Myocyte (in vitro differentiated cells): Measurements from ENCODE around the gene KHDC1L. TPM values are rescaled to one million over a fixed set of nuclear protein-coding genes. Genes with fewer than 3 reads are reported as not detected.
"Not testable (repeated sequence)": the region's sequence is repeated elsewhere in the genome, so short reads cannot be mapped to it uniquely, and the experiment has no call there.

Experiments
- DNase-seq: peaks from one replicate; pipeline ENCODE4 v3.0.0-alpha.2; 2012; ENCODE audit warnings: low read depth
- polyA plus RNA-seq: library from polyadenylated mRNA; unstranded; fragments of >200 nt; gene quantifications from one replicate; pipeline ENCODE4 v1.2.1, GENCODE V29; 2012; ENCODE audit warnings: missing spikeins
- total RNA-seq: library from RNA; depleted of rRNA; stranded (reverse); fragments of >200 nt; gene quantifications from 2 replicates; pipeline ENCODE4 v1.2.3, GENCODE V29; 2014

Gene KHDC1L
- total RNA-seq, result not detected in 2 replicates
- polyA plus RNA-seq, result 0.26 TPM

GRCh38 chr6:73225396-73225795, at the start of gene KHDC1L:
Gene KHDC1L, minus strand, starts transcription at chr6:73225496. Its CDS starts 88 bp downstream, at chr6:73225408.
- no peak for DNase-seq

- not testable (repeated sequence) for DNase-seq
Observed at GRCh38 chr6:73269296-73269695, 44.0 kb upstream of the KHDC1L start.

- not testable (repeated sequence) for DNase-seq
Observed at GRCh38 chr6:73268896-73269295, 43.6 kb upstream of the KHDC1L start.

GRCh38 chr6:73264446-73264845, 39.1 kb upstream of the KHDC1L start:
- no peak for DNase-seq

- no peak for DNase-seq
Observed at GRCh38 chr6:73263570-73263909, 38.2 kb upstream of the KHDC1L start.

- DNase-seq, result peak; percentile 55
Observed at GRCh38 chr6:73262671-73263569, 37.6 kb upstream of the KHDC1L start, which contains the start of gene KHDC1. Gene KHDC1, minus strand, starts transcription at chr6:73263196. Its CDS starts 20,679 bp downstream, at chr6:73242517.

- DNase-seq, result no peak
Observed at GRCh38 chr6:73258721-73259120, 33.4 kb upstream of the KHDC1L start.

- not testable (repeated sequence) for DNase-seq
Observed at GRCh38 chr6:73254323-73254722, 29.0 kb upstream of the KHDC1L start.

GRCh38 chr6:73252703-73253102, 27.4 kb upstream of the KHDC1L start:
- no peak for DNase-seq

GRCh38 chr6:73250016-73250415, 24.7 kb upstream of the KHDC1L start:
- DNase-seq, result no peak

- DNase-seq, result no peak
Observed at GRCh38 chr6:73248192-73248903, 23.1 kb upstream of the KHDC1L start.

GRCh38 chr6:73242001-73242400, 16.7 kb upstream of the KHDC1L start:
- no peak for DNase-seq

- no peak for DNase-seq
Observed at GRCh38 chr6:73240730-73241129, 15.4 kb upstream of the KHDC1L start.

GRCh38 chr6:73236144-73236750, 11.0 kb upstream of the KHDC1L start:
- DNase-seq, result peak; percentile 4

GRCh38 chr6:73234733-73235132, 9.4 kb upstream of the KHDC1L start:
- DNase-seq, result peak; percentile 9

- not testable (repeated sequence) for DNase-seq
Observed at GRCh38 chr6:73233971-73234370, 8.7 kb upstream of the KHDC1L start.

GRCh38 chr6:73233048-73233447, 7.8 kb upstream of the KHDC1L start:
- no peak for DNase-seq

- no peak for DNase-seq
Observed at GRCh38 chr6:73231986-73232391, 6.7 kb upstream of the KHDC1L start.

- DNase-seq, result no peak
Observed at GRCh38 chr6:73227606-73228255, 2.4 kb upstream of the KHDC1L start.

- DNase-seq, result no peak
Observed at GRCh38 chr6:73216859-73217258, 8.4 kb downstream of the KHDC1L start.

- no peak for DNase-seq
Observed at GRCh38 chr6:73209117-73209516, 16.2 kb downstream of the KHDC1L start.
